ENCODE results near the gene CDKAL1.

GRCh38 chr6:21061892-21062291 lies 527.6 kb downstream of the CDKAL1 start:
- TF ChIP-seq TARDBP (IDR thresholded peaks at IDR 0.05) (no peak), FOXA1 (IDR thresholded peaks at IDR 0.05) (no peak), ZNF384 (IDR thresholded peaks at IDR 0.05) (no peak), FOXM1 (IDR thresholded peaks at IDR 0.05; ENCODE audit: borderline replicate concordance) (no peak), NFRKB (IDR thresholded peaks at IDR 0.05) (no peak), SUZ12 (IDR thresholded peaks at IDR 0.05) (no peak), CTBP1 (IDR thresholded peaks at IDR 0.05; ENCODE audit: borderline replicate concordance) (no peak), L3MBTL2 (conservative IDR thresholded peaks at IDR 0.05) (no peak), SP1 (IDR thresholded peaks at IDR 0.05) (no peak), ARNT (IDR thresholded peaks at IDR 0.05) (no peak), BHLHE40 (IDR thresholded peaks at IDR 0.05; ENCODE audit: borderline replicate concordance) (no peak), FOXK2 (IDR thresholded peaks at IDR 0.05) (no peak), HDGF (IDR thresholded peaks at IDR 0.05; ENCODE audit: borderline replicate concordance) (no peak)
- TF ChIP-seq, protein P1, sequence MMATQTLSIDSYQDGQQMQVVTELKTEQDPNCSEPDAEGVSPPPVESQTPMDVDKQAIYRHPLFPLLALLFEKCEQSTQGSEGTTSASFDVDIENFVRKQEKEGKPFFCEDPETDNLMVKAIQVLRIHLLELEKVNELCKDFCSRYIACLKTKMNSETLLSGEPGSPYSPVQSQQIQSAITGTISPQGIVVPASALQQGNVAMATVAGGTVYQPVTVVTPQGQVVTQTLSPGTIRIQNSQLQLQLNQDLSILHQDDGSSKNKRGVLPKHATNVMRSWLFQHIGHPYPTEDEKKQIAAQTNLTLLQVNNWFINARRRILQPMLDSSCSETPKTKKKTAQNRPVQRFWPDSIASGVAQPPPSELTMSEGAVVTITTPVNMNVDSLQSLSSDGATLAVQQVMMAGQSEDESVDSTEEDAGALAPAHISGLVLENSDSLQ (IDR thresholded peaks at IDR 0.05), result no peak
